HepG2 (cell line): ENCODE results near the gene ZFAND3. TPM values are rescaled to one million over a fixed set of nuclear protein-coding genes. Genes with fewer than 3 reads are reported as not detected.

Experiments used
- ATAC-seq: fragments of 200-7000 bp; cut with Tn5 transposase; 3 replicates; pipeline ENCODE4 v1.9.1; 2020; ENCODE audit warnings: mild to moderate bottlenecking, moderate library complexity
- BruUV-seq: library from RNA; stranded (reverse); fragments of 400-500 nt; replicated peaks from 2 replicates; lab custom pipeline; 2021; lab: Mats Ljungman, UMichigan
- CTCF ChIA-PET: fragments of 300-600 bp; formaldehyde crosslinking; extraction: SDS; loops from one replicate; lab custom pipeline; 2021; ENCODE audit warnings: low total read pairs, inconsistent platforms, low intra/inter-chr PET ratio; lab: Yijun Ruan, JAX
- POLR2A ChIA-PET: fragments of 350-600 bp; sonication (Branson Sonifier 250); formaldehyde crosslinking; loops from one replicate; lab custom pipeline; 2020; ENCODE audit warnings: antibody characterized with exemption, inconsistent platforms; lab: Yijun Ruan, JAX
- DNase-seq: peaks from one replicate; pipeline ENCODE4 v3.0.0-alpha.2; 2015; ENCODE audit warnings: low spot score
- FAIRE-seq: peaks from 3 replicates; lab custom pipeline; 2011; peaks lifted over from hg19 to GRCh38; lab: Jason Lieb, UNC
- H2AFZ ChIP-seq: one replicate; pipeline ENCODE4 v1.6.1; 2011; ENCODE audit warnings: low read length, inconsistent platforms
- H3K27ac ChIP-seq: fragments of 300-600 bp; 3 replicates; pipeline ENCODE4 v1.8.0; 2011; ENCODE audit warnings: mixed run types, mild to moderate bottlenecking, mixed read lengths, low read length, inconsistent platforms; ENCODE audit not compliant: insufficient read depth; ENCODE audit errors: extremely low read length
- H3K27me3 ChIP-seq, 2 experiments: fragments of 200-600 bp in 1 of 2; 2 replicates in 1 of 2; 3 replicates in 1 of 2; pipeline versions ENCODE4 v1.6.0 to v1.8.0; 2011; ENCODE audit warnings: low read length in 2 of 2, mild to moderate bottlenecking in 2 of 2, moderate library complexity in 2 of 2, inconsistent platforms in 1 of 2; ENCODE audit not compliant: insufficient read depth in 2 of 2, control insufficient read depth in 1 of 2
- H3K36me3 ChIP-seq, 2 experiments: fragments of 200-600 bp in 1 of 2; replicated peaks in 1 of 2; 2 replicates in 1 of 2; 3 replicates in 1 of 2; pipeline versions ENCODE4 v1.5.1 to v1.8.0; 2011; ENCODE audit warnings: low read length in 2 of 2, inconsistent platforms in 1 of 2; ENCODE audit not compliant: insufficient read depth in 2 of 2, control insufficient read depth in 1 of 2
- H3K4me1 ChIP-seq: 2 replicates; pipeline ENCODE4 v1.5.1; 2012; ENCODE audit warnings: low read length, inconsistent platforms; ENCODE audit not compliant: insufficient read depth
- H3K4me2 ChIP-seq: 2 replicates; pipeline ENCODE4 v1.6.0; 2011; ENCODE audit warnings: low read depth, low read length, inconsistent platforms
- H3K4me3 ChIP-seq, 3 experiments: fragments of 200-600 bp in 1 of 3; sonication (generic), shearing (Covaris generic) in 1 of 3; replicated peaks in 1 of 3; 2 replicates each; pipeline ENCODE4 v1.5.1; 2011 to 2016; ENCODE audit warnings: low read length in 3 of 3, inconsistent platforms in 2 of 3, low read depth in 2 of 3, mild to moderate bottlenecking in 2 of 3, control low read depth in 1 of 3, mixed read lengths in 1 of 3; ENCODE audit not compliant: insufficient read depth in 1 of 3
- H3K79me2 ChIP-seq: one replicate; pipeline ENCODE4 v1.6.1; 2011; ENCODE audit warnings: low read length, inconsistent platforms; ENCODE audit not compliant: insufficient read depth
- H3K9ac ChIP-seq: 2 replicates; pipeline ENCODE4 v1.6.0; 2011; ENCODE audit warnings: mild to moderate bottlenecking, low read depth, low read length, inconsistent platforms; ENCODE audit not compliant: insufficient read depth
- H3K9me3 ChIP-seq: 2 replicates; pipeline ENCODE4 v1.5.1; 2012; ENCODE audit warnings: mild to moderate bottlenecking, low read length
- H4K20me1 ChIP-seq: 2 replicates; pipeline ENCODE4 v1.6.0; 2011; ENCODE audit warnings: inconsistent platforms, mild to moderate bottlenecking, low read length, moderate library complexity; ENCODE audit not compliant: insufficient read depth
- CBX5 ChIP-seq: sonication (generic); formaldehyde crosslinking; IDR thresholded peaks from 2 replicates; pipeline ENCODE4 v1.4.0; 2020; ENCODE audit warnings: missing genetic modification reagents, borderline replicate concordance
- FOSL2 ChIP-seq: sonication (generic); formaldehyde crosslinking; IDR thresholded peaks from 2 replicates; pipeline ENCODE4 v1.4.0; 2020; ENCODE audit warnings: missing genetic modification reagents
- HES4 ChIP-seq: sonication (generic); formaldehyde crosslinking; IDR thresholded peaks from 2 replicates; pipeline ENCODE4 v1.9.0; 2021; ENCODE audit warnings: mild to moderate bottlenecking, missing genetic modification reagents, borderline replicate concordance
- HIVEP1 ChIP-seq: sonication (generic); formaldehyde crosslinking; IDR thresholded peaks from 2 replicates; pipeline ENCODE4 v1.4.0; 2020; ENCODE audit warnings: mild to moderate bottlenecking, missing genetic modification reagents
- KDM1A ChIP-seq: IDR thresholded peaks from 2 replicates; pipeline ENCODE4 v1.6.1; 2016; ENCODE audit warnings: missing compliant biosample characterization
- KMT2B ChIP-seq: IDR thresholded peaks from 2 replicates; pipeline ENCODE4 v1.6.1; 2016; ENCODE audit warnings: missing genetic modification reagents, missing compliant biosample characterization
- MXD4 ChIP-seq: IDR thresholded peaks from 2 replicates; pipeline ENCODE4 v1.6.1; 2016; ENCODE audit warnings: mild to moderate bottlenecking, missing biosample characterization, missing genetic modification reagents
- REL ChIP-seq: sonication (generic); formaldehyde crosslinking; conservative IDR thresholded peaks from 2 replicates; pipeline ENCODE4 v1.8.0; 2022; ENCODE audit warnings: mild to moderate bottlenecking, missing genetic modification reagents, moderate library complexity
- RFXAP ChIP-seq: sonication (generic); formaldehyde crosslinking; IDR thresholded peaks from 2 replicates; pipeline ENCODE4 v1.4.0; 2020; ENCODE audit warnings: missing genetic modification reagents, borderline replicate concordance
- TAF1 ChIP-seq: sonication (generic); formaldehyde crosslinking; IDR thresholded peaks from 2 replicates; pipeline ENCODE4 v1.4.0; 2020; ENCODE audit warnings: missing genetic modification reagents
- TBL1XR1 ChIP-seq: fragments of 150-350 bp; IDR thresholded peaks from 2 replicates; pipeline ENCODE4 v1.6.1; 2014; ENCODE audit warnings: borderline replicate concordance, low read length; ENCODE audit not compliant: partially characterized antibody
- TEAD2 ChIP-seq: sonication (generic); formaldehyde crosslinking; IDR thresholded peaks from 2 replicates; pipeline ENCODE4 v1.9.0; 2021; ENCODE audit warnings: missing genetic modification reagents
- ZNF34 ChIP-seq: sonication (generic); formaldehyde crosslinking; IDR thresholded peaks from 2 replicates; pipeline ENCODE4 v1.4.0; 2020; ENCODE audit warnings: mild to moderate bottlenecking, missing genetic modification reagents, borderline replicate concordance
- ZNF431 ChIP-seq: sonication (generic); formaldehyde crosslinking; IDR thresholded peaks from 2 replicates; pipeline ENCODE4 v1.9.0; 2022; ENCODE audit warnings: missing genetic modification reagents, low read depth, mild to moderate bottlenecking, borderline replicate concordance
- WGBS: methylation state at CpG from one replicate; pipeline ENCODE4 v1.1.6; 2017; ENCODE audit warnings: low lambda C conversion rate; 5-methylcytosine and 5-hydroxymethylcytosine counted together
- in situ Hi-C: cut with HindIII; loops from 2 replicates; pipeline ENCODE4 v1.10.0; 2017; ENCODE audit warnings: low pct_unique_long_range_greater_than_20kb; ENCODE audit not compliant: extremely low pct_ligation_motif_present
- intact Hi-C: fragments of 100-400 bp; cut with micrococcal nuclease; formaldehyde crosslinking; loops from one replicate; pipeline ENCODE4 v1.10.0; 2022; ENCODE audit not compliant: unreplicated experiment
- polyA plus RNA-seq, 8 experiments: library from polyadenylated mRNA; depleted of rRNA in 3 of 8; stranded (reverse) in 7 of 8; unstranded in 1 of 8; fragments of >200 nt; fragmentation: Illumina TruSeq in 4 of 8; extraction: Trizol in 4 of 8; gene quantifications; 2 replicates each; pipeline versions ENCODE4 v1.2.1 to v1.2.3, GENCODE V29; 2011 to 2016; ENCODE audit warnings: low read depth in 4 of 8, missing spikeins in 1 of 8, mixed read lengths in 1 of 8; ENCODE audit not compliant: insufficient read depth in 1 of 8
- total RNA-seq, 5 experiments: library from RNA; depleted of rRNA; stranded (reverse); fragments of >200 nt; fragmentation: Illumina TruSeq; extraction: Trizol; gene quantifications; 2 replicates each; pipeline ENCODE4 v1.2.3, GENCODE V29; 2016; ENCODE audit warnings: low read depth in 1 of 5
- TF ChIP-seq, protein P1 (sequence below): sonication (generic); formaldehyde crosslinking; IDR thresholded peaks from 2 replicates; pipeline ENCODE4 v1.5.0; 2020; ENCODE audit warnings: missing genetic modification reagents, mild to moderate bottlenecking, borderline replicate concordance

ZFAND3 gene
- total and polyA plus RNA-seq, 2 of the 13 experiments (the other 11 are each of a cell fraction or from before 2014, with no cell fraction given), result 16.4 to 17.1 TPM

DNA sequence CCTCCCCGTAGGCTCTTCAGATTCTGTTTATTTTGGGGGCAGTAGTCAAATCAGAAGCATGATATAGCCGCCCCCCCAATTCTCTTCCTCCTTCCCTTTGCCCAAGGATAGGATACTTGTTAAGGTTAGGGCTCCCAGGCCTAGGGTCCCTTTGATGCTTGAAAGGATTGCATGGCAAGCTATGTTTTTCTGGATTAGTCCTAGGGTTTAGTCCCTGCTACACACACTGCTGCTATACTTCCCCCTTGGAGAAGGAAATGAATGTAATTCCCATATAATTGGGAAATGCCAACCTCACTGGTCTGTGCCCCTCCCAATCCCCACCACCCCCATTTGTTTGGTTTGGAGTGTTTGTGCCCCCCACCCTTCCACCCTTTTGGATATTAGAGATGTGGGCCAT, 62.8 kb downstream of the ZFAND3 start:
- DNase-seq (no peak), ATAC-seq (peak; percentile 59), FAIRE-seq (no peak)
- no peak for TF ChIP-seq KDM1A
- TF ChIP-seq CBX5 (CRISPR knock-in tag), result no peak
- TF ChIP-seq, protein P1, sequence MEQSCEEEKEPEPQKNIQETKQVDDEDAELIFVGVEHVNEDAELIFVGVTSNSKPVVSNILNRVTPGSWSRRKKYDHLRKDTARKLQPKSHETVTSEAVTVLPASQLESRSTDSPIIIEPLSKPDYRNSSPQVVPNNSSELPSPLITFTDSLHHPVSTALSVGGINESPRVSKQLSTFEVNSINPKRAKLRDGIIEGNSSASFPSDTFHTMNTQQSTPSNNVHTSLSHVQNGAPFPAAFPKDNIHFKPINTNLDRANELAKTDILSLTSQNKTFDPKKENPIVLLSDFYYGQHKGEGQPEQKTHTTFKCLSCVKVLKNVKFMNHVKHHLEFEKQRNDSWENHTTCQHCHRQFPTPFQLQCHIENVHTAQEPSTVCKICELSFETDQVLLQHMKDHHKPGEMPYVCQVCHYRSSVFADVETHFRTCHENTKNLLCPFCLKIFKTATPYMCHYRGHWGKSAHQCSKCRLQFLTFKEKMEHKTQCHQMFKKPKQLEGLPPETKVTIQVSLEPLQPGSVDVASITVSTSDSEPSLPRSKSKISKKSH (CRISPR knock-in tag), result no peak
- TF ChIP-seq REL (CRISPR knock-in tag), result no peak
- no peak for TF ChIP-seq TAF1 (CRISPR knock-in tag)
- TF ChIP-seq HES4 (CRISPR knock-in tag), result no peak
- no peak for TF ChIP-seq HIVEP1
- TF ChIP-seq KMT2B, result no peak
- no peak for TF ChIP-seq RFXAP (CRISPR knock-in tag)
- TF ChIP-seq ZNF431 (CRISPR knock-in tag), result no peak
- TF ChIP-seq ZNF34, result no peak
- no peak for TF ChIP-seq TEAD2 (CRISPR knock-in tag)
- no peak for TF ChIP-seq FOSL2
- no peak for TF ChIP-seq MXD4 (CRISPR knock-in tag)
- no peak for TF ChIP-seq TBL1XR1
- H3K9me3 ChIP-seq, result no peaks in the 10 kb centered on the region
- intact Hi-C loops (no loop called here), in situ Hi-C loops (no loop called here)
- 35% methylated on average over 2 of the region's 2 CpGs for WGBS
- POLR2A ChIA-PET, result interaction anchor here (2.9 kb wide), 1 partner anchor 63 kb away, joined by 11 read pairs; the partner anchor contains the start of gene ZFAND3
- H3K36me3 ChIP-seq, result no peaks in the 10 kb centered on the region
- no peak overlapping the region for H2AFZ ChIP-seq
- CTCF ChIA-PET, result no interaction called here
- peak overlapping the region; percentile 46 for H3K27ac ChIP-seq
- H3K27me3 ChIP-seq, result no peaks in the 10 kb centered on the region
- H3K4me3 ChIP-seq, result no peak overlapping the region
- no TSS peak for BruUV-seq
- peaks cover 57% of the 10 kb centered on the region for H3K79me2 ChIP-seq
- H4K20me1 ChIP-seq, result peaks cover 28% of the 10 kb centered on the region; the same call in 1 of the 2 replicates
- no peak overlapping the region for H3K9ac ChIP-seq
- peaks cover 53% of the 10 kb centered on the region for H3K4me1 ChIP-seq
- peak overlapping the region; percentile 47 for H3K4me2 ChIP-seq
